Head of caudate nucleus (tissue), 42 donors: Measurements from ENCODE around the gene KIAA0040.
A peak's percentile ranks its signal among the peaks of the same experiment; 100 is the strongest.

Source experiments
- DNase-seq, 42 donors: peaks; one replicate each; pipeline versions ENCODE4 v3.0.0 to v3.0.0-alpha.2; 2020 to 2021; ENCODE audit warnings: mixed read lengths in 7 of 42
- intact Hi-C: fragments of 100-400 bp; cut with DNase I; formaldehyde crosslinking; loops from one replicate; pipeline ENCODE4 v1.15.0; 2022

KIAA0040 gene

GRCh38 chr1:175206687-175207086 lies 14.1 kb upstream of the KIAA0040 start:
- intact Hi-C loops: no loop called here
- peak in 1 of 42 donors; percentile 3 for DNase-seq

GRCh38 chr1:175204330-175204729 lies 11.8 kb upstream of the KIAA0040 start:
- intact Hi-C loops: no loop called here
- peak in 3 of 42 donors; percentile 8 to 63 (median 26) for DNase-seq

- intact Hi-C loops: no loop called here
- DNase-seq: no peak
Measured at GRCh38 chr1:175203570-175204068, 11.0 kb upstream of the KIAA0040 start.

- intact Hi-C loops: no loop called here
Measured at GRCh38 chr1:175200678-175201521, 8.3 kb upstream of the KIAA0040 start.

GRCh38 chr1:175198332-175198731 lies 5.8 kb upstream of the KIAA0040 start:
- intact Hi-C loops: no loop called here

More at GRCh38 chr1:175200678-175201521, 8.3 kb upstream of the KIAA0040 start:
- no peak for DNase-seq

GRCh38 chr1:175197531-175197930 lies 5.0 kb upstream of the KIAA0040 start:
- DNase-seq: no peak
- intact Hi-C loops: no loop called here

More at GRCh38 chr1:175198332-175198731, 5.8 kb upstream of the KIAA0040 start:
- DNase-seq: no peak

GRCh38 chr1:175195798-175196197 lies 3.2 kb upstream of the KIAA0040 start:
- DNase-seq: no peak
- intact Hi-C loops: no loop called here

GRCh38 chr1:175195281-175195680 lies 2.7 kb upstream of the KIAA0040 start:
- intact Hi-C loops: no loop called here
- no peak for DNase-seq

- intact Hi-C loops: no loop called here
- peak in 3 of 42 donors; percentile 7 to 46 (median 12) for DNase-seq
Measured at GRCh38 chr1:175193527-175193910, 943 bp upstream of the KIAA0040 start.

- intact Hi-C loops: no loop called here
- DNase-seq: peak in 2 of 42 donors; percentile 5 to 11
Measured at GRCh38 chr1:175192111-175192629, 406 bp downstream of the KIAA0040 start.

GRCh38 chr1:175191659-175192058 lies 917 bp downstream of the KIAA0040 start:
- intact Hi-C loops: no loop called here
- no peak for DNase-seq

GRCh38 chr1:175188936-175189335 lies 3.6 kb downstream of the KIAA0040 start:
- DNase-seq: peak in 5 of 42 donors; percentile 10 to 32 (median 13)
- intact Hi-C loops: no loop called here

- intact Hi-C loops: no loop called here
- no peak for DNase-seq
Measured at GRCh38 chr1:175186433-175187160, 6.0 kb downstream of the KIAA0040 start.

GRCh38 chr1:175185903-175186302 lies 6.7 kb downstream of the KIAA0040 start:
- intact Hi-C loops: no loop called here
- DNase-seq: no peak

- intact Hi-C loops: no loop called here
- no peak for DNase-seq
Measured at GRCh38 chr1:175183586-175183985, 9.0 kb downstream of the KIAA0040 start.

- intact Hi-C loops: no loop called here
- DNase-seq: no peak
Measured at GRCh38 chr1:175182201-175182746, 10.3 kb downstream of the KIAA0040 start.

GRCh38 chr1:175179837-175180590 lies 12.6 kb downstream of the KIAA0040 start:
- intact Hi-C loops: no loop called here

GRCh38 chr1:175178456-175178855 lies 14.1 kb downstream of the KIAA0040 start:
- no peak for DNase-seq
- intact Hi-C loops: no loop called here

More at GRCh38 chr1:175179837-175180590, 12.6 kb downstream of the KIAA0040 start:
- DNase-seq: no peak

GRCh38 chr1:175178056-175178455 lies 14.5 kb downstream of the KIAA0040 start:
- intact Hi-C loops: no loop called here

More at GRCh38 chr1:175178056-175178455, 14.5 kb downstream of the KIAA0040 start:
- no peak for DNase-seq
